GM19438 (cell line): Measurements from ENCODE around the gene P2RX3.
A peak's percentile ranks its signal among the peaks of the same experiment; 100 is the strongest.
"Not testable (repeated sequence)": the region's sequence is repeated elsewhere in the genome, so short reads cannot be mapped to it uniquely, and the experiment has no call there.

ENCODE experiments used
- ATAC-seq: cut with Tn5 transposase; IDR thresholded peaks from one replicate; pipeline ENCODE4 v1.9.1; 2021; ENCODE audit warnings: low read depth; ENCODE audit not compliant: unreplicated experiment

The P2RX3 gene

DNA sequence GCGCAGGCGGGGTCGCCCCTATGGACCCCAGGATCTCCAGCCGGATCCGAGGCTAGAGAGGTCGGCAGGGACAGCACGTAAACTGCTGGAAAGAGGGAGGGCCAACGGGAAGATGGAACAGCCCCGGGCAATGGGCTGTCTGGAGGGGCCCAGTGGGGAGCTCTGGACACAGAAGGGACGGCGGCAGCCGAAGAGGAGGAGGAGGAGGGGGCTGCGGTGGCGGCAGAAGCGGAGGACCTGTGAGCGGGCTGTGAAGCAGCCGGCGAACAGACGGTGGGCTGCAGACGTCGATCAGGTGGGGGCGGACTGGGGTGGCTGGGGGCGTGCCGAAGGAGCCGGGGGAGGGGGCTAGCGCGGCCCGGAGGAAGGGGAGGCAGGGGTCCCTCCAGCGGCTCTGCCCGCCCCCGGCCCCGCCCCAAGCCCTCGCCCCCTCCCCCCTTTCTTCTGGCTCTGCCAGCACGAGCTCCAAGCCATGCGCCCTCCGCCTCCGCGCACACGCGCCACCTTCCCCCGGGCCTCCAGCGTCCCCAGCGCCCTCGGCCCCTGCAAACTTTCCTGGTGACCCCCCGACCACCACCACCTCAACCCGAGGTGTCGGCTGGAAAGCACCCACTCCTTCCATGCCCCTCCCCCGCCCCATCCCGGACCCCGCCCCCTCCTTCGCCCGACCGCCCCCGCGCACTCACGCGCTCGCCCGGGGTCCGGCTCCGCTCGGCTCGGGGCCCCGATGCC is 13.8 kb upstream of the P2RX3 start:
- no peak for ATAC-seq

DNA sequence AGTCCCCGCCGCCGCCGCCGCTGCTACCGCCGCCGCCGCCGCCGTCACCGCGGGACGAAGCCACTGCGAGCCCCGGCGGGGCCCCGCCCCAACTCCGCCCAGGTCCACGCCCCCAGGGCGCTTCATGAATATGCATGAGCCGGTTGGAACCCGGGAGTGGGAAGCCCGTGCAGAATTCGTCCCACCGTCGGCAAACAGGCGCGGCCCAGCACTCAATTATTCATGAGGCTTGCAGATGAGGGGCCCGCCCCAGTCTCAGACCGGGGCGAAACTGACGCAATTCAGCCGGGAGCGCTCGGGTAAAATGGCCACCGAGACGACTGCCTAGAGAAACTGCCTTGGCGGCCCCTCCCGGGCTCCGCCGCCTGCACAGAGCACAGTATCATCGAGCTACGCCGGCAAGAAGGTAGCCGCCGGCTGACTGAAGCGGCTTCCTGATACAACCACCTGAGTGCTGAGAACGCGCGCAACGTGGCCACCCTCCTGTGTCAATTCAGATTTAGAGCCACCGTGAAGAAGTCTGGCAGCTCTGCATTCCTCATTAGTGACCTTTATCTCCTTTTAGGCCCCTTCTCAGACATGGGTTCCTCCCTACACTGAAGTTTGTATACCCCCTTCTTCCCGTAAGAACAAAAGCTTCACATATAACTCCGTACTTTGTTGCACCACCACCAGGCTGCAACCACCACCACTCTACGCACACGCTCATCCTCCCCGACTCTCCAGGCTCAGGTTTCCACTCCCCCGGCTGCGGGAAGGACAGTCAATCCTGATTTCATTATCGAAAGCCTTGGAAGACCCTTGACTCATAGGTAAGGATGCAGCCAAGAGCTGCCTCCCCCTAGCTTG is 13.0 kb upstream of the P2RX3 start, which contains the start of gene TNKS1BP1:
TSS of gene TNKS1BP1 (minus strand) at position 67 of the 849 bp plus-strand sequence. CDS start 3,067 bp downstream, outside the sequence.
- ATAC-seq = peak; percentile 85

DNA sequence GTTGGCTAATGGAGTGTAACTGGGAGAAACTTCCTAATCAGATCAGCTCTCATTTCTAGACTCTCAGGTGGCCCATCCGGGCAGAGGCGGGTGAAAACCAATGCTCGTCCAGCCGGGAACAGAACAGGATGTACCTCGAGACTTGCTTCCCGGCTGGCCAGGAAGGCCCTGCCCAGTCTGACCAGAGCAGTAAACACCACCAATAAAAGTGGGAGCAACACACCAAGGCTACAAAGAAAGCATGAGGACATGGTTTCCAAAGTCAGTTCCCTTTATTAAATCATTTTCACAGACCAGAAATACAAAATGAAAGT is 12.5 kb upstream of the P2RX3 start:
- ATAC-seq = peak; percentile 0

DNA sequence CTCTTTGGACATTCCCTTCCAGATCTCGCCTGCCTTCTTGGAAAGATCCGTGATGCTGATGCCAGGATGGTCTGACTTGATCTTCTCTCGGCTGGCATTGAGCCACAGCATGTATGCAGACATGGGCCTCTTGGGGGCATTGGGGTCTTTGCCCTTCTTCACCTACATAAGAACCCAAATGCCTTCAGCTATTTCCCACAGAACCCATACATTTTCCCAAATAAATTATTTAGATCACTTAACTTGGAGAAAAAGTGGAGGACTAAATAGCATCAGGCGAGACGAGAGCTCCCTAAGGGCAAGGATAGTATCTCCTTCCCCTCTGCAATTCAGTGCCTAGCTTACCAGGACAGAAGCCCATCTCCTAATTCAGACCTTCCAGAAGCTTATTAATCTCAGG is 10.4 kb upstream of the P2RX3 start:
- ATAC-seq = no peak

GRCh38 chr11:57330029-57330428 is 8.1 kb upstream of the P2RX3 start:
- ATAC-seq = no peak

DNA sequence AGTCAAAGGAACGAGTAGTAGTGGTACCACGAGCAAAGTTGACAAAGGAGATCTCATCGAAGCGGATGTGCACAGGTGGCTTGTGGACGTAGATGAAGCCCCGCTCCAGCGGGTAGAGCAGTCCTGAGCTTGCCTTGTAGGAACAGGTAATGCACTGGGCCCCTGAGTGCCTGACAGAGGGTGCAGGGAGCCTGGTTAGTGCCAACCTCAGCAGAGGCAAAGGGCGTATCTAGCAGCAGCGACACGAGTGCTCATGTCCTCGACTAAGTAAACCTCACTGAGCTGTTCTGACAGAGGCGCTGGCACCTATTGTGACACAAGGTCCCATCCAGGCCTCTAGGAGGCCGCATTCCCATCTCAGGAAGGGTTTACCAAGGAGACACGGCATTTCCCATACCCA is 6.4 kb upstream of the P2RX3 start:
- no peak for ATAC-seq

- ATAC-seq = no peak
Measured at GRCh38 chr11:57332694-57333440, 5.3 kb upstream of the P2RX3 start.

- ATAC-seq = peak; percentile 1
Measured at GRCh38 chr11:57335023-57335342, 3.2 kb upstream of the P2RX3 start.

- ATAC-seq = peak; percentile 99
Measured at GRCh38 chr11:57335343-57336110, 2.6 kb upstream of the P2RX3 start, which contains the start of gene SSRP1. TSS of gene SSRP1 (minus strand) at chr11:57335892. CDS start at chr11:57335121, 771 bp downstream.

DNA sequence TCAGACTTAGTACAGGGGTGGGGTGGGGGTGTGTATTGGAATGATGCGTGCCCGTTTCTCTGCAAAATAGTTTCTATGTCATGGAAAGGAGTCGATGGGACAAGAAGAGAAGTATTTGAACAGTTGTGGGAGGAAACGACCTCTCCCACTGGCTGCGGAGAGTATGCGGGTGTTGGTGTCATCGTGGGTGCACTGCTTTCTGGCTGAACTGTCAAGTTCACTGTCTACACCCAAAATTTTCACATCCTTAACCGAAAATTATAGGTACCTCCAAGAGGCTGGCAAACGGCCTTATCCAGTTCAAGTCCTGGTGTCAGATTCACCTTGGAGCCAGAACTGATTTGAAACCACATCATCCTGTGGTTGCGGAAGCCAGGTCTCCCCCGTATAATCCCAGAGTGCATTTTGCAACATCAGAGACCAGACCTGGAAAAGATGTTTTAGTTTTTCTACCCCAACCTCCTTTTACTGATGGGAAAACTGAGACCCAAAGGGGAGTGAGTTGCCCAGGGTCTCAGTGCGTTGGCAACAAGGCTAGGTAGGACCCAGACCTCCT is 2.0 kb upstream of the P2RX3 start:
- ATAC-seq = no peak

DNA sequence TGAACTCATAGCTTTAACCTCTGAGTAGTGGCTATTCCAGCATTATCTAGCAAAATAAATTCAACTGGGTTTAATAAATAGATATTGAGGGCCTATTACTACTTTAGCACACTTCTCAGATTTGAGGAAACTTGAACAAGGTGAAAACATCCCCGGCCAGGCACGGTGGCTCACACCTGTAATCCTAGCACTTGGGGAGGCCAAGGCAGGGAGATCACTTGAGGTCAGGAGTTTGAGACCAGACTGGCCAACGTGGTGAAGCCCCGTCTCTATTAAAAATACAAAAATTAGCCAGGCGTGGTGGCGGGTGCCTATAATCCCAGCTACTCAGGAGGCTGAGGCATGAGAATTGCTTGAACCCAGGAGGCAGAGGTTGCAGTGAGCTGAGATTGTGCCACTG is 1.3 kb upstream of the P2RX3 start:
- not testable (repeated sequence) for ATAC-seq

- ATAC-seq = no peak
Measured at GRCh38 chr11:57339328-57339727, 1.2 kb downstream of the P2RX3 start.

- no peak for ATAC-seq
Measured at GRCh38 chr11:57340039-57340615, 2.0 kb downstream of the P2RX3 start.

- no peak for ATAC-seq
Measured at GRCh38 chr11:57341250-57341808, 3.2 kb downstream of the P2RX3 start.

DNA sequence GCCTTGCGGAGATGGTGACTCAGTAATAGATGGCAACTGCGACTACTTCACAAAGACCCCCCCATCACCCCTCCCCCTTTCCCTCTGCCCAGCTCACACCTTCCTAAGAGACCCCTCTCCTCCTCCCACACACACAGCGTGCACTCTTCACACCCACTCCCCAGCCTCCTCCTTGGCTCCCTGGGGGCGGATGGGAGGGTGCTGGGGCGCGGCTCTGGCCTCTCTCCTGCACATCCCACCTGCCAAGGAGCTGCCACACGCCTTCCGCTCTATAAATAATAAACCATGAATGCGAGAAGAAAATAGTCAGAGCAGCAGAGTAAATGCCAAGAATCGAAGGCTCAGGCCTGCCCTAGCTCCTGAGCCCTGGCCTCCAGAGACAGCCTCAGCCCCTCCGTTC is 4.5 kb downstream of the P2RX3 start:
- ATAC-seq = no peak

GRCh38 chr11:57343825-57344224 is 5.7 kb downstream of the P2RX3 start:
- no peak for ATAC-seq

GRCh38 chr11:57344826-57345225 is 6.7 kb downstream of the P2RX3 start:
- ATAC-seq = no peak

GRCh38 chr11:57345555-57346211 is 7.5 kb downstream of the P2RX3 start:
- peak; percentile 87 for ATAC-seq

DNA sequence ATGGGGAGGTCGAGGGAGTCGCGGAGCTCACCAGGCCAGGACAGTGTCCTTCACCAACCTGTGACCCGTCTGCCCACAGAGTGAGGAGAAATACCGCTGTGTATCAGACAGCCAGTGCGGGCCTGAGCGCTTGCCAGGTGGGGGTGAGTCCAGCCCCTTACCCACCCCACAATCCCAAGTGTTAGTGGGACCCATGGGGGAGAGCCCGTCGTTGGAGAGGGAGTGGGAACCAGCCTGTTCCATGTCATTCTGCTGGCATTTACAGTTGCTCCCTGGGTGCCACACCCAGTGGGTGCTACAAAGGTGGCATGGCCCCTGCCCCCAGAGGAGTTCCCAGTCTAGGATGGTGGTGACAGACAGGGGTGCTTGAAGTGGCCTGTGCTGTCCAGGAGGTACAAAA is 9.2 kb downstream of the P2RX3 start:
- no peak for ATAC-seq
